ENCODE data around the gene LY6G6C.

Gene LY6G6C

GRCh38 chr6:31693535-31693934, 28.0 kb downstream of the LY6G6C start:
- H3K79me2 ChIP-seq (ENCODE audit: insufficient read depth, low read length) = no peaks in the 10 kb centered on the region
- H3K36me3 ChIP-seq (ENCODE audit: insufficient read depth, low read length) = peaks cover 54% of the 10 kb centered on the region
- TF ChIP-seq EZH2 (IDR thresholded peaks at IDR 0.05; ENCODE audit: borderline replicate concordance, low read length) (no peak), CTCF (IDR thresholded peaks at IDR 0.05; ENCODE audit: low read length) (no peak)

DNA sequence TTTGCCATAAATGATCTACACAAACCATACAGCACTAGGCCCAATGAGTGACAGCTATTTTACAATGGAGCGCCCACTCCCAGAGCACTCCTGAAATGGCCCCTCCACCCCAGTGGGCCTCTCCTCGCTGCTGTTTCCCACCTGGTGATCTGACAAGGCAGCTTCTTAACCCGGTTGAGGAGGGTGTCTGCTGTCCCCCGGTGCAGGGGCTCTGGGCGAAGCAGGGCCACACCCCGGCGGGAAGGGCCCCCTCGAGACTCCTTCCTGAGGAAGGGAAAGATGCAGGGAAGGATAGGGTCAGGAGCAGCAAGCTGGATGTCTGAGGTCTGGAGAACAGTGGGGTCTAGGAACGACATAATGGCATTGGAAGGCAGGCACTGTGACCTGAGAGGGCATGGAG, 28.7 kb downstream of the LY6G6C start:
- Histone ChIP-seq H3K4me3 (ENCODE audit: low read depth, low read length, poor library complexity, severe bottlenecking) (no peak overlapping the region), H3K9me2 (ENCODE audit: low read depth, low read length) (no peaks in the 10 kb centered on the region), H3K9ac (ENCODE audit: low read length) (no peak overlapping the region), H2AFZ (ENCODE audit: low read length) (no peak overlapping the region), H3K9me3 (ENCODE audit: low read length) (no peaks in the 10 kb centered on the region), H3K27me3 (ENCODE audit: insufficient read depth, low read length) (no peaks in the 10 kb centered on the region), H3K27ac (ENCODE audit: low read depth, low read length, poor library complexity, severe bottlenecking) (no peak overlapping the region), H3K4me2 (ENCODE audit: low read length) (no peak overlapping the region), H3K4me1 (ENCODE audit: insufficient read depth, low read length, severe bottlenecking) (peaks cover 8% of the 10 kb centered on the region), H3F3A (ENCODE audit: insufficient read depth, low read length) (no peaks in the 10 kb centered on the region), H3K36me3 (ENCODE audit: insufficient read depth, low read length) (peaks cover 61% of the 10 kb centered on the region), H4K20me1 (ENCODE audit: insufficient read depth, low read length) (no peaks in the 10 kb centered on the region), H3K79me2 (ENCODE audit: insufficient read depth, low read length) (no peaks in the 10 kb centered on the region)
- no peak for TF ChIP-seq EZH2 (IDR thresholded peaks at IDR 0.05; ENCODE audit: borderline replicate concordance, low read length)
- no peak for TF ChIP-seq CTCF (IDR thresholded peaks at IDR 0.05; ENCODE audit: low read length)

More at GRCh38 chr6:31693535-31693934, 28.0 kb downstream of the LY6G6C start:
- H3F3A ChIP-seq (ENCODE audit: insufficient read depth, low read length) = no peaks in the 10 kb centered on the region
- no peak overlapping the region for H3K4me2 ChIP-seq (ENCODE audit: low read length)
- no peak overlapping the region for H3K4me3 ChIP-seq (ENCODE audit: low read depth, low read length, poor library complexity, severe bottlenecking)
- no peaks in the 10 kb centered on the region for H3K27me3 ChIP-seq (ENCODE audit: insufficient read depth, low read length)
- peaks cover 8% of the 10 kb centered on the region for H3K4me1 ChIP-seq (ENCODE audit: insufficient read depth, low read length, severe bottlenecking)
- no peak overlapping the region for H2AFZ ChIP-seq (ENCODE audit: low read length)
- no peaks in the 10 kb centered on the region for H3K9me3 ChIP-seq (ENCODE audit: low read length)
- no peaks in the 10 kb centered on the region for H3K9me2 ChIP-seq (ENCODE audit: low read depth, low read length)
- no peak overlapping the region for H3K27ac ChIP-seq (ENCODE audit: low read depth, low read length, poor library complexity, severe bottlenecking)
- H3K9ac ChIP-seq (ENCODE audit: low read length) = no peak overlapping the region
- H4K20me1 ChIP-seq (ENCODE audit: insufficient read depth, low read length) = no peaks in the 10 kb centered on the region

- Histone ChIP-seq H3K4me2 (ENCODE audit: low read length) (no peak overlapping the region), H3K79me2 (ENCODE audit: insufficient read depth, low read length) (no peaks in the 10 kb centered on the region), H2AFZ (ENCODE audit: low read length) (no peak overlapping the region), H3K27ac (ENCODE audit: low read depth, low read length, poor library complexity, severe bottlenecking) (no peak overlapping the region), H3K9ac (ENCODE audit: low read length) (no peak overlapping the region), H3K4me1 (ENCODE audit: insufficient read depth, low read length, severe bottlenecking) (peaks cover 8% of the 10 kb centered on the region), H3K9me2 (ENCODE audit: low read depth, low read length) (no peaks in the 10 kb centered on the region), H3K36me3 (ENCODE audit: insufficient read depth, low read length) (peaks cover 66% of the 10 kb centered on the region), H3F3A (ENCODE audit: insufficient read depth, low read length) (no peaks in the 10 kb centered on the region), H4K20me1 (ENCODE audit: insufficient read depth, low read length) (no peaks in the 10 kb centered on the region), H3K27me3 (ENCODE audit: insufficient read depth, low read length) (no peaks in the 10 kb centered on the region), H3K4me3 (ENCODE audit: low read depth, low read length, poor library complexity, severe bottlenecking) (no peak overlapping the region), H3K9me3 (ENCODE audit: low read length) (no peaks in the 10 kb centered on the region)
- TF ChIP-seq CTCF (IDR thresholded peaks at IDR 0.05; ENCODE audit: low read length) (no peak), EZH2 (IDR thresholded peaks at IDR 0.05; ENCODE audit: borderline replicate concordance, low read length) (no peak)
Observed at GRCh38 chr6:31692353-31692752, 29.2 kb downstream of the LY6G6C start.
